Osteocyte (in vitro differentiated cells): Measurements from ENCODE around the gene CDC42BPG. TPM values are rescaled to one million over a fixed set of nuclear protein-coding genes. Genes with fewer than 3 reads are reported as not detected.

Experiments
- DNase-seq: peaks from one replicate; pipeline ENCODE4 v3.0.0; 2021; ENCODE audit warnings: mixed read lengths; ENCODE audit not compliant: unreplicated experiment; ENCODE audit errors: extremely low spot score
- H3K27ac Mint-ChIP-seq: one replicate; pipeline ENCODE4 v1.8.0; 2021; ENCODE audit warnings: mild to moderate bottlenecking, mixed read lengths; ENCODE audit not compliant: unreplicated experiment
- H3K27me3 Mint-ChIP-seq: one replicate; pipeline ENCODE4 v1.8.0; 2021; ENCODE audit warnings: mixed read lengths; ENCODE audit not compliant: unreplicated experiment
- H3K36me3 Mint-ChIP-seq: one replicate; pipeline ENCODE4 v1.8.0; 2021; ENCODE audit warnings: mixed read lengths; ENCODE audit not compliant: unreplicated experiment
- H3K4me1 Mint-ChIP-seq: one replicate; pipeline ENCODE4 v1.8.0; 2021; ENCODE audit warnings: mixed read lengths; ENCODE audit not compliant: unreplicated experiment
- H3K4me3 Mint-ChIP-seq: one replicate; pipeline ENCODE4 v1.8.0; 2021; ENCODE audit warnings: mild to moderate bottlenecking, moderate library complexity, mixed read lengths; ENCODE audit not compliant: unreplicated experiment
- H3K9me3 Mint-ChIP-seq: one replicate; pipeline ENCODE4 v1.8.0; 2021; ENCODE audit warnings: mixed read lengths; ENCODE audit not compliant: unreplicated experiment
- CTCF ChIP-seq: fragments of 200-600 bp; sonication (generic); IDR thresholded peaks from 2 replicates; pipeline ENCODE4 v1.5.0; 2021; ENCODE audit warnings: antibody characterized with exemption, mild to moderate bottlenecking, moderate library complexity
- total RNA-seq: library from RNA; stranded (reverse); gene quantifications from 2 replicates; pipeline ENCODE4 v1.2.1, GENCODE V29; 2021

The CDC42BPG gene
- total RNA-seq, 1 donor from 2014 or later: 1.7 TPM

GRCh38 chr11:64858467-64859263 is 14.2 kb upstream of the CDC42BPG start:
- H3K9me3 Mint-ChIP-seq: no peaks in the 10 kb centered on the region
- no peaks in the 10 kb centered on the region for H3K27me3 Mint-ChIP-seq
- no peak for DNase-seq
- H3K36me3 Mint-ChIP-seq: peaks cover 4% of the 10 kb centered on the region
- H3K4me1 Mint-ChIP-seq: peaks cover 43% of the 10 kb centered on the region
- H3K27ac Mint-ChIP-seq: no peak overlapping the region
- no peak overlapping the region for H3K4me3 Mint-ChIP-seq
- TF ChIP-seq CTCF: no peak

- H3K27me3 Mint-ChIP-seq: no peaks in the 10 kb centered on the region
- H3K4me1 Mint-ChIP-seq: peaks cover 38% of the 10 kb centered on the region
- no peak overlapping the region for H3K4me3 Mint-ChIP-seq
- peaks cover 4% of the 10 kb centered on the region for H3K36me3 Mint-ChIP-seq
- H3K9me3 Mint-ChIP-seq: no peaks in the 10 kb centered on the region
- no peak for DNase-seq
- no peak overlapping the region for H3K27ac Mint-ChIP-seq
- no peak for TF ChIP-seq CTCF
These were observed 13.0 kb upstream of the CDC42BPG start for GRCh38 chr11:64857485-64857884.

- peaks cover 36% of the 10 kb centered on the region for H3K4me1 Mint-ChIP-seq
- DNase-seq: no peak
- no peaks in the 10 kb centered on the region for H3K27me3 Mint-ChIP-seq
- no peaks in the 10 kb centered on the region for H3K9me3 Mint-ChIP-seq
- peaks cover 4% of the 10 kb centered on the region for H3K36me3 Mint-ChIP-seq
- H3K27ac Mint-ChIP-seq: peak overlapping the region; percentile 44
- H3K4me3 Mint-ChIP-seq: peak overlapping the region; percentile 22
- TF ChIP-seq CTCF: no peak
These were observed 12.2 kb upstream of the CDC42BPG start for GRCh38 chr11:64856382-64857227.

GRCh38 chr11:64855596-64856304 is 11.3 kb upstream of the CDC42BPG start:
- peaks cover 41% of the 10 kb centered on the region for H3K4me1 Mint-ChIP-seq
- H3K27ac Mint-ChIP-seq: peak overlapping the region; percentile 76
- no peak for TF ChIP-seq CTCF
- no peaks in the 10 kb centered on the region for H3K27me3 Mint-ChIP-seq
- H3K4me3 Mint-ChIP-seq: no peak overlapping the region
- no peaks in the 10 kb centered on the region for H3K9me3 Mint-ChIP-seq
- peaks cover 4% of the 10 kb centered on the region for H3K36me3 Mint-ChIP-seq
- no peak for DNase-seq
